Uterine smooth muscle cell (primary cell): ENCODE data around the gene OR56A5. TPM values are rescaled to one million over a fixed set of nuclear protein-coding genes. Genes with fewer than 3 reads are reported as not detected.

Source experiments
- total RNA-seq: library from RNA; depleted of rRNA; stranded (reverse); fragments of >200 nt; gene quantifications from 2 replicates; pipeline ENCODE4 v1.2.3, GENCODE V29; 2014

OR56A5 gene
- total RNA-seq: not detected in 2 replicates

DNA sequence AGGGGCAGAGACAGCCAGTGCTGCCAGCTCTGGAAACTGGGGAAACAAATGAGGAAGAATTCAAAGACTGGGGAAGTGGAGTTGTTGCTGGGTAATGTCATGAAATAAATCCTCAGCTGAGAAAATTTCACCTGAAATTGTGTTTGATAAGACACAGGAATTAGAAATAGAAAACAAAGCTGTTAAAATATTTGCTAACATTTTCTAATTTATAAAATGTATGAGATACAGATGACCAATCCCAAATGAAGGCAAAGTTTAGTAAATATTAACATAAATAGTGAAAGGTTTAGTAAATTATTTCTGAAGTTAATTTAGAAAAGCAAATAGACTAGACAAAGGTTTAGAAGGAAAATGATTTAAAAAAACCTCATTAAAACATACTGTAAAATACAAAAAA, at the start of gene OR56A5:
Gene OR56A5 (minus strand): TSS at position 101 of the 400 bp plus-strand sequence. CDS start 0 bp downstream, at position 101.

GRCh38 chr11:6006846-6007245, 38.6 kb upstream of the OR56A5 start, which contains the start of gene OR56A4:
Gene OR56A4 (minus strand): TSS chr11:6006946. CDS start chr11:6002992, 3,954 bp downstream.

GRCh38 chr11:5986885-5987284, 18.6 kb upstream of the OR56A5 start, which contains the start of gene OR52L1:
Gene OR52L1 (minus strand): TSS chr11:5986985. CDS start chr11:5986930, 55 bp downstream.

GRCh38 chr11:5941951-5942350, 26.3 kb downstream of the OR56A5 start, which contains the start of gene OR56A3:
Gene OR56A3 (plus strand): TSS chr11:5942251. CDS start chr11:5947347, 5,096 bp downstream.

Other genes with a start within 250 kb of the OR56A5 start
- gene OR56B1, start 232.0 kb downstream of the OR56A5 start, total RNA-seq: not detected in 2 replicates
- not detected in 2 replicates for gene OR52N4, start 214.3 kb downstream of the OR56A5 start, total RNA-seq
- gene OR52N5, start 185.1 kb downstream of the OR56A5 start, total RNA-seq: not detected in 2 replicates
- not detected in 2 replicates for gene OR52N1, start 177.2 kb downstream of the OR56A5 start, total RNA-seq
- not detected in 2 replicates for gene OR52N2, start 159.6 kb downstream of the OR56A5 start, total RNA-seq
- not detected in 2 replicates for gene OR52E6, start 126.6 kb downstream of the OR56A5 start, total RNA-seq
- gene OR52E8, start 110.8 kb downstream of the OR56A5 start, total RNA-seq: not detected in 2 replicates
- gene OR52E4, start 87.9 kb downstream of the OR56A5 start, total RNA-seq: not detected in 2 replicates
- gene OR52E5, start 75.3 kb downstream of the OR56A5 start, total RNA-seq: not detected in 2 replicates
- not detected in 2 replicates for gene OR56A3, start 26.2 kb downstream of the OR56A5 start, total RNA-seq
- gene OR52L1, start 18.5 kb upstream of the OR56A5 start, total RNA-seq: not detected in 2 replicates
- gene OR56A4, start 38.5 kb upstream of the OR56A5 start, total RNA-seq: not detected in 2 replicates
- not detected in 2 replicates for gene OR56A1, start 62.3 kb upstream of the OR56A5 start, total RNA-seq
- not detected in 2 replicates for gene OR56B4, start 139.2 kb upstream of the OR56A5 start, total RNA-seq
- gene OR52B2, start 201.8 kb upstream of the OR56A5 start, total RNA-seq: 0.11 TPM in 1 of 2 replicates, not detected in the other
- not detected in 2 replicates for gene OR52W1, start 230.7 kb upstream of the OR56A5 start, total RNA-seq
- gene C11orf42, start 237.1 kb upstream of the OR56A5 start, total RNA-seq: not detected in 2 replicates